Loucy (cell line): ENCODE data around the gene SCARF1.

Experiments used
- H2AFZ ChIP-seq: fragments of 200-600 bp; sonication (generic); 2 replicates; pipeline ENCODE4 v1.6.0; 2016; ENCODE audit warnings: antibody characterized with exemption, mild to moderate bottlenecking, low read length, moderate library complexity
- H3F3A ChIP-seq: fragments of 200-600 bp; 2 replicates; pipeline ENCODE4 v1.6.0; 2016; ENCODE audit warnings: antibody characterized with exemption, low read depth, mild to moderate bottlenecking
- H3K27me3 ChIP-seq: fragments of 200-600 bp; sonication (generic); 2 replicates; pipeline ENCODE4 v1.6.1; 2014; ENCODE audit warnings: low read length, mild to moderate bottlenecking; ENCODE audit not compliant: insufficient read depth, poor library complexity, severe bottlenecking
- H3K36me3 ChIP-seq: fragments of 200-600 bp; sonication (generic); 2 replicates; pipeline ENCODE4 v1.6.1; 2016; ENCODE audit warnings: low read length; ENCODE audit not compliant: insufficient read depth
- H3K4me1 ChIP-seq: fragments of 200-600 bp; sonication (generic); 2 replicates; pipeline ENCODE4 v1.5.1; 2014; ENCODE audit warnings: low read length, mild to moderate bottlenecking; ENCODE audit not compliant: insufficient read depth, poor library complexity, severe bottlenecking
- H3K4me2 ChIP-seq: fragments of 200-600 bp; sonication (generic); 2 replicates; pipeline ENCODE4 v1.6.0; 2014; ENCODE audit warnings: antibody characterized with exemption, low read length, low read depth, mild to moderate bottlenecking; ENCODE audit not compliant: poor library complexity, severe bottlenecking
- H3K4me3 ChIP-seq: fragments of 200-600 bp; sonication (generic); 2 replicates; pipeline ENCODE4 v1.5.1; 2014; ENCODE audit warnings: low read length, mild to moderate bottlenecking, mixed read lengths; ENCODE audit not compliant: poor library complexity, severe bottlenecking
- H3K79me2 ChIP-seq: fragments of 200-600 bp; sonication (generic); 2 replicates; pipeline ENCODE4 v1.6.1; 2014; ENCODE audit warnings: low read length; ENCODE audit not compliant: insufficient read depth
- H3K9ac ChIP-seq: fragments of 200-600 bp; sonication (generic); 2 replicates; pipeline ENCODE4 v1.6.0; 2014; ENCODE audit warnings: mild to moderate bottlenecking, low read depth, low read length, moderate library complexity; ENCODE audit not compliant: poor library complexity, severe bottlenecking
- H3K9me2 ChIP-seq: fragments of 200-600 bp; sonication (generic); replicated peaks from 2 replicates; pipeline ENCODE4 v1.6.1; 2016; ENCODE audit warnings: low read depth, low read length, mixed read lengths
- H3K9me3 ChIP-seq: fragments of 200-600 bp; sonication (generic); 2 replicates; pipeline ENCODE4 v1.6.1; 2014; ENCODE audit warnings: mild to moderate bottlenecking, antibody characterized with exemption, low read length, low read depth; ENCODE audit not compliant: insufficient read depth
- H4K20me1 ChIP-seq: fragments of 200-600 bp; sonication (generic); 2 replicates; pipeline ENCODE4 v1.6.0; 2014; ENCODE audit warnings: antibody characterized with exemption, low read length, mild to moderate bottlenecking; ENCODE audit not compliant: insufficient read depth, poor library complexity, severe bottlenecking
- CTCF ChIP-seq: fragments of 200-600 bp; sonication (generic); conservative IDR thresholded peaks from 2 replicates; pipeline ENCODE4 v1.5.1; 2014; ENCODE audit warnings: mild to moderate bottlenecking, antibody characterized with exemption, low read length
- EZH2phosphoT487 ChIP-seq: fragments of 200-600 bp; IDR thresholded peaks from 2 replicates; pipeline ENCODE4 v1.6.1; 2018; ENCODE audit warnings: antibody characterized with exemption, mild to moderate bottlenecking, moderate library complexity, borderline replicate concordance

The SCARF1 gene

GRCh38 chr17:1644493-1645206 is 882 bp downstream of the SCARF1 start:
- no peak for TF ChIP-seq CTCF
- TF ChIP-seq EZH2phosphoT487 = no peak
- H3F3A ChIP-seq = no peaks in the 10 kb centered on the region
- H2AFZ ChIP-seq = no peak overlapping the region
- H3K9ac ChIP-seq = peak overlapping the region; percentile 96
- H3K4me3 ChIP-seq = peak overlapping the region; percentile 85
- H3K36me3 ChIP-seq = no peaks in the 10 kb centered on the region; the same call in 1 of the 2 replicates
- H3K79me2 ChIP-seq = peaks cover 21% of the 10 kb centered on the region
- peaks cover 8% of the 10 kb centered on the region for H4K20me1 ChIP-seq
- H3K9me3 ChIP-seq = no peaks in the 10 kb centered on the region
- H3K9me2 ChIP-seq = no peaks in the 10 kb centered on the region
- H3K27me3 ChIP-seq = no peaks in the 10 kb centered on the region
- peak overlapping the region; percentile 97 for H3K4me2 ChIP-seq
- peaks cover 27% of the 10 kb centered on the region for H3K4me1 ChIP-seq

- H3K27me3 ChIP-seq = no peaks in the 10 kb centered on the region
- H3K9me3 ChIP-seq = no peaks in the 10 kb centered on the region
- H3K4me2 ChIP-seq = peak overlapping the region; percentile 97
- no peaks in the 10 kb centered on the region for H3K36me3 ChIP-seq
- peaks cover 8% of the 10 kb centered on the region for H4K20me1 ChIP-seq
- H3F3A ChIP-seq = no peaks in the 10 kb centered on the region
- H3K4me1 ChIP-seq = peaks cover 27% of the 10 kb centered on the region
- H3K9me2 ChIP-seq = no peaks in the 10 kb centered on the region
- peak overlapping the region; percentile 85 for H3K4me3 ChIP-seq
- TF ChIP-seq CTCF (no peak), EZH2phosphoT487 (no peak)
- H3K79me2 ChIP-seq = peaks cover 21% of the 10 kb centered on the region
- peak overlapping the region; percentile 96 for H3K9ac ChIP-seq
- no peak overlapping the region for H2AFZ ChIP-seq
Measured at GRCh38 chr17:1643999-1644492, 1.5 kb downstream of the SCARF1 start.

GRCh38 chr17:1643293-1643998 is 2.1 kb downstream of the SCARF1 start:
- no peaks in the 10 kb centered on the region for H3K36me3 ChIP-seq
- H3K9me3 ChIP-seq = no peaks in the 10 kb centered on the region
- peaks cover 21% of the 10 kb centered on the region for H3K79me2 ChIP-seq
- no peak for TF ChIP-seq CTCF
- TF ChIP-seq EZH2phosphoT487 = no peak
- H3K4me3 ChIP-seq = peak overlapping the region; percentile 85
- no peaks in the 10 kb centered on the region for H3K27me3 ChIP-seq
- peak overlapping the region; percentile 97 for H3K4me2 ChIP-seq
- H3K9me2 ChIP-seq = no peaks in the 10 kb centered on the region
- H3K9ac ChIP-seq = no peak overlapping the region
- H3F3A ChIP-seq = no peaks in the 10 kb centered on the region
- H3K4me1 ChIP-seq = peaks cover 27% of the 10 kb centered on the region
- no peak overlapping the region for H2AFZ ChIP-seq
- peaks cover 8% of the 10 kb centered on the region for H4K20me1 ChIP-seq
